ENCODE measurements around the gene DENND1A. TPM values are rescaled to one million over a fixed set of nuclear protein-coding genes. Genes with fewer than 3 reads are reported as not detected.
A peak's percentile ranks its signal among the peaks of the same experiment; 100 is the strongest.

Gene DENND1A
- total RNA-seq, 1 donor from 2014 or later, result 9.0 TPM

GRCh38 chr9:123723135-123723875 lies 206.6 kb downstream of the DENND1A start:
- no peak for ATAC-seq

GRCh38 chr9:123722378-123722777 lies 207.5 kb downstream of the DENND1A start:
- ATAC-seq, result no peak

GRCh38 chr9:123718188-123718587 lies 211.7 kb downstream of the DENND1A start:
- ATAC-seq, result no peak

- ATAC-seq, result no peak
Measured at GRCh38 chr9:123717581-123718175, 212.2 kb downstream of the DENND1A start.

GRCh38 chr9:123716339-123716945 lies 213.5 kb downstream of the DENND1A start:
- no peak for ATAC-seq

- no peak for ATAC-seq
Measured at GRCh38 chr9:123715258-123715657, 214.7 kb downstream of the DENND1A start.

- no peak for ATAC-seq
Measured at GRCh38 chr9:123713282-123713681, 216.6 kb downstream of the DENND1A start.

- no peak for ATAC-seq
Measured at GRCh38 chr9:123712399-123712798, 217.5 kb downstream of the DENND1A start.

- ATAC-seq, result no peak
Measured at GRCh38 chr9:123710299-123710698, 219.6 kb downstream of the DENND1A start.

- no peak for ATAC-seq
Measured at GRCh38 chr9:123702483-123702882, 227.4 kb downstream of the DENND1A start.

GRCh38 chr9:123697686-123698085 lies 232.2 kb downstream of the DENND1A start:
- no peak for ATAC-seq

GRCh38 chr9:123696476-123696875 lies 233.4 kb downstream of the DENND1A start:
- ATAC-seq, result no peak

- no peak for ATAC-seq
Measured at GRCh38 chr9:123695386-123695785, 234.5 kb downstream of the DENND1A start.

GRCh38 chr9:123691765-123692303 lies 238.1 kb downstream of the DENND1A start:
- no peak for ATAC-seq

- ATAC-seq, result peak; percentile 64
Measured at GRCh38 chr9:123689701-123690428, 240.1 kb downstream of the DENND1A start.

GRCh38 chr9:123687246-123687751 lies 242.6 kb downstream of the DENND1A start:
- ATAC-seq, result peak; percentile 46

GRCh38 chr9:123686829-123687192 lies 243.1 kb downstream of the DENND1A start:
- no peak for ATAC-seq

GRCh38 chr9:123686131-123686828 lies 243.6 kb downstream of the DENND1A start:
- peak; percentile 87 for ATAC-seq

- ATAC-seq, result no peak
Measured at GRCh38 chr9:123685489-123686083, 244.3 kb downstream of the DENND1A start.

- no peak for ATAC-seq
Measured at GRCh38 chr9:123684393-123685149, 245.4 kb downstream of the DENND1A start.

GRCh38 chr9:123682746-123683145 lies 247.2 kb downstream of the DENND1A start:
- ATAC-seq, result no peak
